ENCODE measurements around the gene PTRHD1.
"Not testable (repeated sequence)": the region's sequence is repeated elsewhere in the genome, so short reads cannot be mapped to it uniquely, and the experiment has no call there.

Gene PTRHD1, protein sequence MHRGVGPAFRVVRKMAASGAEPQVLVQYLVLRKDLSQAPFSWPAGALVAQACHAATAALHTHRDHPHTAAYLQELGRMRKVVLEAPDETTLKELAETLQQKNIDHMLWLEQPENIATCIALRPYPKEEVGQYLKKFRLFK

DNA sequence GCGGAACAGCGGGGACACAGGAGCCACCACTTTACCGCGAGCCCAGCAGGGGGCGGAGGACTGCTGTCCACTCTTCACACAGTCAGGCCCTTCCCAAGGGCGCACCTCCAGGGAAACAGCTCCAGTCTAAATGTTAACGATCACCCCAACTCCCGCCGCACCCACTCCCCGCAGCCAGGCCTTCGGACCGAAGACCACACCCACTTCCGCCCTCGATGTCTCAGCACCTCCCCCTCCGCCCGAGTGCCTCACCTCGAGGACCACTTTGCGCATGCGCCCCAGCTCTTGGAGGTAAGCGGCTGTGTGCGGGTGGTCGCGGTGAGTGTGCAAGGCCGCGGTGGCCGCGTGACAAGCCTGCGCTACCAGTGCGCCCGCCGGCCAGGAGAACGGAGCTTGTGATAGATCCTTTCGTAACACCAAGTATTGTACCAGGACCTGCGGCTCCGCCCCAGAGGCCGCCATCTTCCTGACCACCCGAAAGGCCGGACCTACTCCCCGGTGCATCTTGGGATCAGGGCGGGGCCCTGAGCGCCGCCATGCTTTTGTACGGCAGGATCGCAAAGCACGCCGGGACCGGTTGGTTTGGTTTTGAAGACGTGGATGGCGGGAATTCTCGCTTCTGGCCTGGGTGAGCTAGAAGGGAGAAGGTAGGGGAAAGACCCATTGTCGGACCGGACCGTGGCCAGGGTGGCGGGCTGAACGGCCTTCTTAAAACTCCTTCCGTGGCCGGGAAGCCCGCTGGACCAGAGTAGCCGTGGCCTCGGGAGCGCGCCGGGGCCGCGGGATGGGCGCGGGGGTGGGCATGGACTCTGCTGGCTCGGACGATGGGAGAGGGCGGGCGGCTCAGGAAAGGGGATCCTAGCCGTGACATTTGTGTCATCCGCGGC, at the start of gene PTRHD1, which contains the start of gene CENPO:
Gene PTRHD1, minus strand, starts transcription at position 518 of the 887 bp plus-strand sequence. Its CDS starts 14 bp downstream, at position 504.
Gene CENPO, plus strand, starts transcription at position 552 of the 887 bp plus-strand sequence. CDS start 495 bp downstream, outside the sequence.
- peak; percentile 86 to 87 for DNase-seq (ENCODE audit: low read depth in 2 of 2)

DNA sequence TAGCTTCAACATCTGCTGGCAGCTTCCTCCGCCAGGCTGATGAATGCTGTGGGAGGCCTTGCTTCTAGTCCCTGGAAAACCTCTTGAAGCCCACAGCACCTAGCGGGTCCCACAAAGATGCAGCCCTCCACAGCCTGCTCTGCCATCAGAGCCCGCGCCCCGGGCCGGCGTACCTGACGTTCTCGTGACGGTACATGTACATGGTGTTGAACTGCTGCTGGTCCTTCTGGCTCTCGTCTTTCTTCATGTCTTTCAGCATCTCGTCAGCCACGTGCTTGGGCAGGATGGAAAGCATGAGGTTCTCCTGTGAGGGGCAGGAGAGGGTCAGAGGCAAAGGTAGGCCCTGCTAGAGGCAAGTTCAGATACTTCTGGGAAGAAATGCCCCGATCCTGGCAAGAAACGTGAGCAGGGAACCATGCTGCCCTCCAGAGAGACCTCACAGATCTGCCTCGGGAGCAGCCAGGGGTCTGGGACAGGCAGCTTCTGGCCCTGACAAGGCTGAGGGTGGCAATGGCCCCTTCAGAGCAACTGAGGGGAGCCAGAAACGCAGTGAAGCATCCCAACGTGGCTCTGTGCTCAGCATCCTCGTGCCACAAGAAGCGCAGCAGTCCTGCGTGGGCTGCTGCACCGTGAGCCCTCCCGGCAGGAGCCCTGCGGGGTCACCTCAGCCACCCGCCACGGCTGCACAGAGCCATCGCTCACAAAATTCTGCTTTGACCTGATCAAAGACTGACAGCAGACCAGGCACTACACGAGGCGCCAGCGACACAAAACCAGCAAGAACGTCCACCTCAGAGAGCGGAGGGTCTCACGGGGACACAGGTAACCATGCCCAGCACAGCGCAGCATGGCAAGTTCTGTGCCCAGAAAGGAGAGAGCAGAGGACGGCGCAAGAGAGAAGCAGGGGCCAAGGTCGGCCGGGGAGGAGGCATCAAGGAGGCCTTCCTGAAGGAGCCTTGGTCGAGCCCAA, 49.2 kb upstream of the PTRHD1 start:
- DNase-seq (ENCODE audit: low read depth in 2 of 2): no peak

DNA sequence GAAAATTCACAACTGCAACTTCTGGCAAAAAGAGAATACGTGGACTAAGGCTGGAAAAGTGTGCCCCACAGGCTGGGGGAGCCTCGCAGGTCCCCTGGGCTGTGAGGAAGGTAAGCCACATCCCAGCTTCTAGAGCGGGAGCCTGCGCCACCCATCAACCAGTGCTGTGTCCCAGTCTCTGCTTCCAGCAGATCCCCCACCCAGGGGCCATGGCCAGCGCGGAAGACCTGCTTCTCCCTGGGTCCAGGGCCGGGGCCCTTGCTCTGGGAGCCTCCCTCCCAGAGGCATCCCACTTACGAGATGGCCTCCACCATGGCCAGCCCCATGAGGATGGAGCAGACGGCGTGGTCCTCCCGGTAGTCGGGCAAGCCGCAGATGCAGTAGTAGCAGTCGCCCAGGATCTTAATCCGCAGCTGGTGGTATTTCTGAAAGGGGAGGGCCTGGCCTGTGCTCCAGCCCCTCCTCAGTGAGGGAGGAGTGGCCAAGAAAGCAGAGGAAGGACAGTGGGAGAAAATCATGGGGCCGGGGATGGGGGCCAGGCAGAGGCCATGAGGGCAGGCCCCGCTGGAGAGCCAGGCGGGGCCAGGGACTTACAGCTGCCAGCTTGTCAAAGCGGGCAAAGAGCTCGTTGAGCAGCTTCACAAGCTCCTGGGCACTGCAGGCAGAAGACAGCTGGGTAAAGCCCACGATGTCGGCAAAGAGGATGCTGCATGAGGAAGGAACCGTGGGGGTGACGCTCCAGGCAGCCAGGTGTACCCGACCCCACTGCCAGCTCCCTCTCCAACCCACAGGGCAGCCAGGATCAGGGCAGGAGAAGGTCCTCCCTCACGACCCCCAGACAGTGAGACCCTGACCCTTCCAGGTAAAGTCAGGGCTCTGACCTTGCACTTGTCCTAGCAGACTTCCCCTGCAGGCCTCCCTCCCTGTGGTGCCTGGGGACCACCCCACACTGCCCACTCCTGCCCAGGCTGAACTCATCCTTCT, 48.1 kb upstream of the PTRHD1 start:
- no peak for DNase-seq (ENCODE audit: low read depth in 2 of 2)

DNA sequence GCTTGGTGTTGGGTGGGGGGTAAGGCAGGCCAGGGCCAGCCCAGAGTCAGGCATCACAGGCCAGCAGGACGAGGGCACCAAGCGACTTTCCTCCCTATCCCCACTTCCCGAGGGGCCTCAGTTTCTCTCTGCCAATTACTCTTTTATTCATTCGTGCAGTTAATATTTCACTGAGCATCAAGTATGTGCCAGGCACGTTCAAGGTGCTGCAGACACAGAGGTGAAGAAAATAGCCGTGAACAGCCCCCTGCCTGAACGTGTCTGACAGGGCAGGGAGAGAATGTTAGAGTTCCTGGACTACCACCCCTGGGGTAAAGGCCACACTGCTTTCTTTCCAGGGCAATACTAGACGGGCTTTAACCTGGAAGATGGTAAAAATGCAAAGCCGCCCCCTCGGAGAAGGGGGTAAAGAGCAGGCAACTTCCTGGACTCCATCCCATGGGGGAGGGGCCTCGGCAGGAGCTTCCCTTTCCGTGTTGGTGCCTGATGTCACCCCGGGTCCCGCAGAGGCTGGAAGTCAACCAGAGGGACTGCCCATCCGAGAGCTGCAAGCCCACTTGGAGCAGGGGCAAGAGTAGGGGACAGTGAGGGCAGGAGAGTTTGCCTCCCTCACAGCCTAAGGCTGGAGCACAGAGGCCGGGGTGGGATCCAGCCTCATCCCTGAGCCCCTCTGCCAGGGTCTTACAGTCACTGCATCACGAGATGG, 47.1 kb upstream of the PTRHD1 start:
- DNase-seq (ENCODE audit: low read depth in 2 of 2): no peak

DNA sequence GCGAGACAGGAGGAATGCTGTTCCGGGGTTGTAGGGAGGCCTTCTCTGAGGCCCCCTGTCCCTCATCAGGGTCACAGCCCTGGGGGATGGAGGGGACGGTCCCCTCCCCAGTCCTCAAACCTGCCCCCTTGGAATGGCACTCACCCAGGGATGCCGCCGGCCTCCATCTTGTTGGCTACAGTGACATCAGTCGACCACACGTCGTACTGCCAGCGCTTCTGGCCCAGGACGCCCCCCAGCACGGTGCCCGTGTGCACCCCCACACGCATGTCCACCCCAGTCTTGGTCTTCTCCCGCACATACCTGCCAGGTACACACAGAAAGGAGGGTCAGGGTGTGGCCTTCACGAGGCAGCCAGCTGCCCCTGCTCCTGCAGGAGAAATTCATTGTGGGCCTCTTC, 46.5 kb upstream of the PTRHD1 start:
- DNase-seq (ENCODE audit: low read depth in 2 of 2): no peak

DNA sequence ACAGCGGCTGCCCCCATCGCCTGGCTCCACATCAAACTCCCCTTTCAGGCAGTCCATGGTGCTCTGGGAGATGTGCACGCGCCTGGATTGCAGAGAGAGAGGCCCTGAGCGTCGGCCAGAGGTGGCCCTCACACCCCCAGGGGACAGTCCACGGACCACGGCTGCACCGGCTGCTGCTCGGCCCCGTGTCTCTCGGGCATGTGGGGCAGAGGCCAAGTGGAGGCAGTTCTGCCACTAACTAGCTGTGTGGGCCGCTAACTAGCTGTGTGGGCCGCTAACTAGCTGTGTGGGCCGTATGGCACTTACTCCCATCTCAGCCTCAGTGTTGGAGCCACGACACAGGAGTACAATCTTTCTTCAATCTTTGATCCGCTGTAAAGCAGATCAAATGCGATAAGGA, 45.4 kb upstream of the PTRHD1 start:
- no peak for DNase-seq (ENCODE audit: low read depth in 2 of 2)

DNA sequence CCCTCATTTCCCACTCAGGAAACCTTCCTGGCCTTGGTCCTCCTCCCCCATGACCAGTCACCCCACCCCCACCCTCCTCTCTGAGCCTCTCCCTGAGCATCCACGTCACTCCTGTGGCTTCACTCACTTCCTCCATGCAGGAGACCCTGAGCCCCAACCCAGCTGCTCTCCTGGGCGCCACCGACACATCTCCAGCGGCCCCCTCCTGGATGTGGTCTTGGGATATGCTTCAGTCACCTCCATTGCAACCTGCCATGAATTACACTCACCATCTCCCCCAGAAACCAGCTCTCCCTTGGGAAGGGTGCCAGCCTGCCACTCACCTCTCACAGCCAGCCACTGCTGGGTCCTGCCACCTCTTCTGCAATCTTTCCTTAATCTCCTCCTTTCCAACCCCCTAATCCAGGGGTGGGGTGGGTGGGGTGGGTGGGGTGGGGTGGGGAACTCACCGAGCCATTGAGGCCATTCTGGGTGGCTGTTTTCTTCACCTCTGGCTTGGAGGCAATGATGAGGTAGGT, 44.9 kb upstream of the PTRHD1 start:
- DNase-seq (ENCODE audit: low read depth in 2 of 2): no peak

DNA sequence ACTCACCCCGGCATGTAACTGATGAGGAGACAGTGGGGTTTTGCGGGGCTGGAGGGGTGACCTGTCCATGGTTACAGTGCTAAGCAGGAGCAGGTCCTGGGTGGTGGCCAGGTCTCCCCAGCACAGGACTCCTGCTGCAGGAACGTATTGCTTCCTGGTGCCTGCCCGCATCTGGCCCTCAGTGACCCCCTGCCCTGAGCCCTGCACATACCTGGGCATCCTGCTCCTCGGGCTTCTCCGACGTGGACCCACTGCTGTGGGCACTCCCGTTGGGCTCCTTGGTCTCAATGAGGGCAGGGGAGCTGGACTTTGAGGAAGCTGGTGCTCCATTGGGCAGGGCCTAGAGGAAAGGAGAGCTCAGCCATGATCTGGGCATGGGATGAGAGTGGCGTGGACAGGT, 43.5 kb upstream of the PTRHD1 start:
- DNase-seq (ENCODE audit: low read depth in 2 of 2): no peak

DNA sequence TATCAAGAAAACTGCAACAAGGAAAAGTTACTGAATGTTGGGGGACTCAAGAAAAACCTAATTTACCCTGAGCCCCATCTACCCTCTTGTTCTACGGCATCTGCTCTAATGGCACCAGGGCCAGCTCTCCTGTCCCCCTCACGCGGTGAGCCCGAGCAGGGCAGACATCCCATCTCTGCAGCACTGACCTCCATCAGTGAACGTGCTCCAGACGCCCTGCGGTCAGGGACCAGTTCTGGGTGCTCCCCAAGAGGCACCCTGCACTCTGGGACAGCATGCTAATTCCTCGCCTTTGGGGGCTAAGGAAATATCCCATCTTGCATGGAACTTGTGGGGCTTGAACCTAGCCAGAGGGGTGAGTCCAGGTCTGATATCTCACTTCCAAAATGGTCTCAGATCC, 43.0 kb upstream of the PTRHD1 start:
- no peak for DNase-seq (ENCODE audit: low read depth in 2 of 2)

DNA sequence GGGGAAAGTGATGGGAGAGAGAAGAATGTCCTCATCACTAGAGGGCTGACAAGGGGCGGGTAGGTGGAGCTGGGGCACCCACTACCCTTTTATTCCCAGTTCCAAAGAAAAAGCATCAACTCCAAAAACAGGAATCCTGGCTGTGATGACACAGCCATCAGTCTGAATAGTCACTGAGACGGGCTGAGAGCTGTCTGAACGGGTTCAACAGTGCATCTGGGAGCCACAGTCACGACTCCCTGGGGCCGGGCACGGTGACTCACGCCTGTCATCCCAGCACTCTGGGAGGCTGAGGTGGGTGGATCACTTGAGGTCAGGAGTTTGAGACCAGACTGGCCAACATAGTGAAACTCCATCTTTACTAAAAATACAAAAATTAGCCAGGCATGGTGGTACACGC, 42.2 kb upstream of the PTRHD1 start:
- DNase-seq (ENCODE audit: low read depth in 2 of 2): not testable (repeated sequence)

DNA sequence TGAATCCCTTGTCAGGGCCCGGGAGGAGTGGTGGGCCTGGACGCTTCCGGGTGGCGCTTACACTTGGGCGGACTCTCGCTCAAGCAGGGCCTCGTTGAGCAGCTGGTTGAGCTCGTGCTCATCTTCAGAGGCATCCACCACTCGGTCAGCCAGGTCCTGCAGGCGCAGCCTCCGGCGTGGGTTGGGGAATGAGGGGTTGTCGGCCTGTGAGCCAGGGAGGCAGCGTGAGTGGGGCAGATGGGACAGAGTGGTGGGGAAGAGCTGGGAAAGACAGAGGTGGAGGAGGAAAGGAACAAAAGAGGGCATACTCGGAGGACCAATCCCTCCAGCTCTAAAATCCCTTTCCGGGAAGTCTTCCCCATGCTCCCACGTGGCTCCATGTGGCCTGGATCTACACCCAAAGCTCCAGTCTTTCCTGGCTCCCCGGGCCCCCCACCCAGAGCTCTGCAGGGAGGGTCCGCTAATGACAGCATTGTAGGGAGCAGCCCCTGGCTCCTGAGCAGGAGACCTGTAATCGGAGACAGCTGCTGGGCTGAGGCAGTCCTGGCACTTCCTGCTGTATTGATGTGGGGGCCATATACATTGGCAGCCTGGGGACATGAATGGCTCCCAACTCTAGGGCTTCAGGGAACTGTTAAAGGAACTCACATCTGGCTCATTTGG, 41.7 kb upstream of the PTRHD1 start:
- DNase-seq (ENCODE audit: low read depth in 2 of 2): no peak

DNA sequence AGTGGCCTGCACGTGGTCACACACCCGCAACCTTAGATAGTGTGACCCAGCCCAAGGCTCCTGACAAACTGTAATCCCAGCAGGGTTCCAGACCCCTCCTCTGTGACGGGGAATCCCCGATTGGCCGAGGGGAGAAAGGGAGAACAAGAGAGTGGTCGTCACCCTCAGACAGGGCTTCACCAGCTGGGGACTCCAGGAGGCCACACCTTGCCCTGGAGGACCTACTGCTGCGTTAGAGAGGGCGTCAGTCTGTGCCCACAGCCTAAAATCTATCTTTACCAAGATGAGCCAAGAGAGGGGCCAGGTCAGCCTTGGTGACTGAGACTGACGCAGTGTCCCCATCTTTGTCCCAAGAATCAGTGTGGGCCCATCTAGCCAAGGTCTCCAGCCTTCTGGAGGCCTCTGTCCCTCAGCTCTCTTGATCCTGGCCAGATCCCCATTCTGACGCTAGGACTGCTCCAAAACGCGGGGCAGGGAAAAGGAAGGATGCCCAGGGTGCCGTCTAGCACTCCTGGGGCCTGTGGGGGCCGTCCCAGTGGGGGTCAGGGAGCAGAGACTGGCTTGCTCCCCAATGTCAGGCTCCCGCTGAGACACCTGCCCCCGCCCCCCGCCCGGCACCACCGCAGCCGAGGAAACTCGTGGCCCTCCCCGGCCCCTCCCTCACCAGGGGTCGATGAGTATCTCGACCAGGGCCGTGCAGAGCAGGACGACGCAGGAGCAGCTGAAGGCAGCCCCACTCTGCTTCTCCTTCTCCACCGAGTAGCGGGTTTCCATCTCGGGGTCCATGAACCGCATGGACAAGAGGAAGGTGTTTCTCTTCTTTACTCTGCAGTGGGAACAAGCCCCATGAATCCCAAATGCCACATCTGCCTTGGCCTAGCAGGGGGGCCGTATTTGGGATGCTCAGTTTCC, 40.9 kb upstream of the PTRHD1 start:
- no peak for DNase-seq (ENCODE audit: low read depth in 2 of 2)

DNA sequence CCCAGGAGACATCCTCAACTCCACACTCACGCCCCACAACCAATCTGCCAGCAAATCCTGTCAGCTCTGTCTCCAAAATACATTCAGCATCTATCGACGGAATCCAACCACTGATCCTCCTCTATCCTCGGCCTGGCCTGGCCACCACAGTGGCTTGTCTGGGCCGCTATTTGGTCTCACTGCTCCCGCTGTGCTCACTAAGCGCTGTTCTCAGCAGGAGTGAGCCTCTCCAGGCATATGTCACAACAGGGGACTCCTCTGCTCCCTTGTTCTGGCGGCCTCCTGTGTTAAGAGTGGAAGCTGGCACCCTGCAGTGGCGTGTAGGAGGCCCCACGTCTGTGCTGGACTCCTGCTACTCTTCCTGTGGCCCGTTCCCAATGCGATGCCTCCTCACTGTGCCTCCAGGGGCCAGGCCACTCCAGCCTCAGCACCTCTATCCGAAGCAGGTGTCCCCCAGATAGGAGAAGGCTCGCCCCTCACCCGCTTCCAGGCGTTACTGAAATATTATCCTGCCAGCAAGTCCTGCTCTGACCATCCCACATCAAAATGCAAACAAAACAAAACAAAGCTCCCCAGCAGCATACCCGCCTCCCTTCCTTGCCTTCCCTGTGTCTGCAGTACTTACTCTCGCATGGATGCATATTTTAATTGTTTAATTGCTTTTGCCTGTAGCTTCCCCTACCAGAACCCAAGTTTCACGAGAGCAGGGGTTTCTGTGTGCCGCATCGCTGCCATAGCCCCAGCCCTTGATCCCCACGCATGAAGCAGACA, 39.9 kb upstream of the PTRHD1 start:
- no peak for DNase-seq (ENCODE audit: low read depth in 2 of 2)

DNA sequence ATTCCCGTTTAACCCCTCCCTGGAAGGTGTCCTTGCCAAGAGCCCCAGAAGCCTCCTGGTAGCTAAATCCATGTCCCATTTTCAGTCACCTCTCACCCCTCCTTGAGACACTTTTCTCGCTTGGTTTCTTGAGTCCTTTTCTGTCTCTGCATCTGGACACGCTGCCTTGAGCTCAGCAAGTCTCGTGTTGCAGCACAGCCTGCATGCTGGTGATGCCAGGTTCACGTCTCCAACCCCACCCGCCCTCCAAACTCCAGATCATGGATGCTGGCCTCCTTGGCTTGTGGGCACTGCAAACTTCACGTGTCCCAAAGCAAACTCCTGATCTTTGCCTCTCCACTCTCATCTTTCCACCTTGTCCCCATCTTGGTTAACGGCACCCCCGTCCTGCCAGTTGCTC, 39.3 kb upstream of the PTRHD1 start:
- no peak for DNase-seq (ENCODE audit: low read depth in 2 of 2)

DNA sequence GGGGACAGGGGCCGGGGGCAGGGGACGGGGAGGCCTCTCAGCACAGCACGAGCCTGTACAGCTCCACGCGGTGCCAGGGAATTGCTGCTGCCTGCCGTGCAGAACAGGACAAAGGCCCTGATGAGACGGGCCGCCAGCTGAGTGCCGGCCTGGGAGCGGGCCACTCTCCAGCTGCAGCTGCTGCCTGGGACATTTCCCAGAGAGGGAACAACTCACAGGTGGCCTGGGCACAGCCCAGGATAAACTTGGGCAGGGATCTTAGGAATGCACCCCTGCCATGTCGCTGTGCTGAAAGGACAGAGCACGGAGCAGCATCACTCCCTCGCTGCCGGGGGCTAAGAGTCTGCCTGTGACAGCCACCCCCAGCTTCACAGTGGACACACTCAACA, 38.9 kb upstream of the PTRHD1 start:
- no peak for DNase-seq (ENCODE audit: low read depth in 2 of 2)

DNA sequence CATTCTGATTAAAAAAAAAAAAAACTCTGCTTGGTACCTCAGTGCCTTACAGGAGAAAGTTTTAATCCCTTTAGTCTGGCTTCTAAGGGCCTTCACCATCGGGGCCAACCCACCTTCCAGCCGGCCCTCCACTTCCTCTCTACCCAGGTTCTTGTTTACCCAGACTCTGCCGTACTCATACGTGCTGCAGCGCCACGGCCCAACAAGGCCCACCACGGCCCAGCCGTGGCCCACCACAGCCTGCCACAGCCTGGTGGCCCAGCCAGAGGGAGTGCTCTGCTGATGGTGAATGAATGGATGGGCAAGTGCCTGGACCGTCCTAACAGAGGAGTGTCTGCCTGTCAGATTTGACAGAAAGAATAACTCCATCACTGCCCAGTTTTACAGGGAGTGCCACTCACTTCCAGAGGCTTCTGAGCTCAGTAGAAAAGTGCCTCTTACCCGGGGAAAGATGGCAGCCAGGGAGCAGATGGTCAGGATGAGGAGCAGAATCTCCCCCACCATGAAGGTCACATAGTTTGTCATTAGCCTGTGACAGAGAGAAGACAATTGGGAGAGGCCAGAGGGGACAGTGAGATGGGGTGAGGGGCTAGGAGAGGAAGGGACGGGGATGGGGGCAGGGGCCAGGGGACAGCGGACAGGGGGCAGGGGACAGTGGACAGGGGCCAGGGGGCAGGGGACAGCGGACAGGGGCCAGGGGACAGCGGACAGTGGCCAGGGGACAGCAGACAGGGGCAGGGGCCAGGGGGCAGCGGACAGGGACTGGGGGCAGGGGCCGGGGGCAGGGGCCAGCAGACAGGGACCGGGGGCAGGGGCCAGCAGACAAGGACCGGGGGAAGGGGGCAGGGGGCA, 38.3 kb upstream of the PTRHD1 start:
- DNase-seq (ENCODE audit: low read depth in 2 of 2): no peak

DNA sequence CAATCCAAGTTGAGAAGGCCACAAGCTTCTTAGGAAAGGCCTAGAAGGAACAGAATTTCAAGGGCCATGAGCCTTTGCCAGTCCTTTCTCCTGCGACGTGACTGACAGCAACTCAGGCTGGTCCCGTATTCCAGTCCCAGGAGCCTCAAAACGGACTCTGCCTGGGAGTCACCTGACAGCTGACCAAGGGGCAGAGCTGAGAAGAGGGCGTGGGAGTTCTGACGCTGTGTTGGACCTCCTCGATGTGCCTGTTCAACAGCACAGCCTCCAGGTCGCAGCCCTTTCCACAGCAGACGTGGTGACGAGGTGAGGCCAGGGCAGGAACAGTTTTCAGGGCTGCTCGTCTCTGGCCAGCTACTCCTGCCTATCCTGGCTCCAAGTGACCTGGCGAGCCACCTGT, 37.6 kb upstream of the PTRHD1 start:
- no peak for DNase-seq (ENCODE audit: low read depth in 2 of 2)

Measured in stimulated activated CD8-positive, alpha-beta memory T cell treated with anti-CD3 and anti-CD28 coated beads, Interleukin-7, amount 100 ng/mL, for 1 hour (primary cell).